Measurements from ENCODE around the gene UBE2S. TPM values are rescaled to one million over a fixed set of nuclear protein-coding genes. Genes with fewer than 3 reads are reported as not detected.

UBE2S gene
- total RNA-seq, 1 donor from 2014 or later, result 56.2 TPM

GRCh38 chr19:55400281-55401087 lies 7.1 kb downstream of the UBE2S start:
- H3K4me1 Mint-ChIP-seq (ENCODE audit: unreplicated experiment), result peaks cover 1% of the 10 kb centered on the region
- H3K27ac Mint-ChIP-seq (ENCODE audit: unreplicated experiment), result no peak overlapping the region
- H3K36me3 Mint-ChIP-seq (ENCODE audit: low read depth, unreplicated experiment), result peaks cover 20% of the 10 kb centered on the region
- no peak for DNase-seq (ENCODE audit: low spot score)
- no peak overlapping the region for H3K4me3 Mint-ChIP-seq (ENCODE audit: unreplicated experiment)
- TF ChIP-seq CTCF (IDR thresholded peaks at IDR 0.05; ENCODE audit: unreplicated experiment), result no peak
- H3K9me3 Mint-ChIP-seq (ENCODE audit: unreplicated experiment), result no peaks in the 10 kb centered on the region
- H3K27me3 Mint-ChIP-seq (ENCODE audit: unreplicated experiment), result peaks cover 6% of the 10 kb centered on the region

DNA sequence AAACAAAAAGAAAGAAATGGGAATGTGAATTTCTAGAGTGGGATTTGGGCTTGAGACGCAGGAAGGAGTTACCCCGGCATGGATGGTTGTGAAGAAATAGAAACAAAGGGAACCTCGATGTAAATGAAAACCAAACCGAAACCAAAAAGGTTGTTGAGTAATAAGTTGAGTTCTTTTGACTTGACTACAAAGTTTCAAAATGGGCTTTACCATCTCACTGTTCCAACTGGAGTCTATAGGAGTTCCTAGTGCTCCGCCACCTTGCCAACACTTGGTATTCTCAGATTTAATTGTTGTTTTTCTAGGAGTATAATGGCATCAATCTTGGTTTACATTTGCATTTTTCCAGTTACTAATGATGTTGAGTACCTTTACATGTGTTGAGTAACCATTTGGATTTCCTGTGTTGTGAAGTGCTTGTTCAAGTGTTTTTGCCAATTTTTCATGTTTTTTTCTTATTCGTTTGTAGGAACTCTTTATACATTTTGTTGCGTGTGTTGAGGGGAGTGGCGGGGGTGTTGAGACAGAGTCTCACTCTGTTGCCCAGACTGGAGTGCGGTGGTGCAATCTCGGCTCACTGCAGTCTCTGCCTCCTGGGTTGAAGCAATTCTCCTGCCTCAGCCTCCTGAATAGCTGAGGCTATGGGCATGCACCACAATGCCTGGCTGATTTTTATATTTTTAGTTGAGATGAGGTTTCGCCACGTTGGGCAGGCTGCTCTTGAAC lies 9.2 kb downstream of the UBE2S start:
- no peak overlapping the region for H3K27ac Mint-ChIP-seq (ENCODE audit: unreplicated experiment)
- no peaks in the 10 kb centered on the region for H3K9me3 Mint-ChIP-seq (ENCODE audit: unreplicated experiment)
- peaks cover 6% of the 10 kb centered on the region for H3K27me3 Mint-ChIP-seq (ENCODE audit: unreplicated experiment)
- peaks cover 19% of the 10 kb centered on the region for H3K36me3 Mint-ChIP-seq (ENCODE audit: low read depth, unreplicated experiment)
- no peak for TF ChIP-seq CTCF (IDR thresholded peaks at IDR 0.05; ENCODE audit: unreplicated experiment)
- no peak overlapping the region for H3K4me3 Mint-ChIP-seq (ENCODE audit: unreplicated experiment)
- H3K4me1 Mint-ChIP-seq (ENCODE audit: unreplicated experiment), result no peaks in the 10 kb centered on the region
- DNase-seq (ENCODE audit: low spot score), result no peak

DNA sequence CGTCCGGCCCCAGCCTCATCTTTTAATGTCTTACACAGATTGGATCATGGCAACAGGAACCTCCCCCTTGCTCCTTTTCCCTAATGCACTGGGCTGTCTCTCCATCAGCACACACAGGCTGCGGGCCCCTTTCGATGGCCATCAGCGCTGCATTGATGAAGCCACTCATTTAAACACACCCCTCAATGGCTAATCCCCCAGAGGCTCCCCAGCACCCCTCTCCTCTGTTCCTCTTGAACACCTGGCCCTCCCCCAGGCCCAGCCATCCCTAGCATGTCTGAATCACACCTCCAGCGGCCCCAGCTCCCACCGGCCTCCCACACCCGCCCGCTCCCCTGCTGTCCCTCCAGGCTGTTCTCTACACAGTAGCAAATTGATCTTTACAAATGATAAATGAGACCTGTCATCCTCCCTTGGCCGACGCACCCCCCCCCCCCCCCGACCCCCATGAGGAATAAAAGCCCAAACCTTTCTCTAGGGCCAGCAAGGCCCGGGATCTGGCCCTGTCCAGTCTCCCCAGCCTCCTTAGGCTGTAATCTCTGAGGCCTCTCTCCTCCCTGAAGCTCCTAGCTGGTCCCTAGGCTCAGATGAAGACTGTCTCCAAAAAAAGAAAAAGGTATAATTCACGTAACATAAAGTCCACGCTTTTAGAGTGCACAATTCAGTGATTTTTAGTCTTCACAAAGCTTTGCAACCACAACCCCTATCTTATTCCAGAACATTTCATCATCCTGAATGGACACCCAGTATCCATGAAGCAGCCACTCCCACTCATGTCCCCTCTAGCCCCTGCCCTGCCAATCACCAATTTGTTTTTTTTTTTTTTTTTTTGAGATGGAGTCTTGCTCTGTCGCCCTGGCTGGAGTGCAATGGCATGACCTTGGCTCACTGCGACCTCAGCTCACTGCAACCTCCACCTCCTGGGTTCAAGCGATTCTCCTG lies 14.5 kb downstream of the UBE2S start:
- H3K27ac Mint-ChIP-seq (ENCODE audit: unreplicated experiment), result peak overlapping the region; percentile 13
- peak overlapping the region; percentile 7 for H3K4me3 Mint-ChIP-seq (ENCODE audit: unreplicated experiment)
- H3K4me1 Mint-ChIP-seq (ENCODE audit: unreplicated experiment), result peaks cover 5% of the 10 kb centered on the region
- no peaks in the 10 kb centered on the region for H3K9me3 Mint-ChIP-seq (ENCODE audit: unreplicated experiment)
- DNase-seq (ENCODE audit: low spot score), result no peak
- H3K36me3 Mint-ChIP-seq (ENCODE audit: low read depth, unreplicated experiment), result peaks cover 10% of the 10 kb centered on the region
- TF ChIP-seq CTCF (IDR thresholded peaks at IDR 0.05; ENCODE audit: unreplicated experiment), result no peak
- H3K27me3 Mint-ChIP-seq (ENCODE audit: unreplicated experiment), result peaks cover 8% of the 10 kb centered on the region

DNA sequence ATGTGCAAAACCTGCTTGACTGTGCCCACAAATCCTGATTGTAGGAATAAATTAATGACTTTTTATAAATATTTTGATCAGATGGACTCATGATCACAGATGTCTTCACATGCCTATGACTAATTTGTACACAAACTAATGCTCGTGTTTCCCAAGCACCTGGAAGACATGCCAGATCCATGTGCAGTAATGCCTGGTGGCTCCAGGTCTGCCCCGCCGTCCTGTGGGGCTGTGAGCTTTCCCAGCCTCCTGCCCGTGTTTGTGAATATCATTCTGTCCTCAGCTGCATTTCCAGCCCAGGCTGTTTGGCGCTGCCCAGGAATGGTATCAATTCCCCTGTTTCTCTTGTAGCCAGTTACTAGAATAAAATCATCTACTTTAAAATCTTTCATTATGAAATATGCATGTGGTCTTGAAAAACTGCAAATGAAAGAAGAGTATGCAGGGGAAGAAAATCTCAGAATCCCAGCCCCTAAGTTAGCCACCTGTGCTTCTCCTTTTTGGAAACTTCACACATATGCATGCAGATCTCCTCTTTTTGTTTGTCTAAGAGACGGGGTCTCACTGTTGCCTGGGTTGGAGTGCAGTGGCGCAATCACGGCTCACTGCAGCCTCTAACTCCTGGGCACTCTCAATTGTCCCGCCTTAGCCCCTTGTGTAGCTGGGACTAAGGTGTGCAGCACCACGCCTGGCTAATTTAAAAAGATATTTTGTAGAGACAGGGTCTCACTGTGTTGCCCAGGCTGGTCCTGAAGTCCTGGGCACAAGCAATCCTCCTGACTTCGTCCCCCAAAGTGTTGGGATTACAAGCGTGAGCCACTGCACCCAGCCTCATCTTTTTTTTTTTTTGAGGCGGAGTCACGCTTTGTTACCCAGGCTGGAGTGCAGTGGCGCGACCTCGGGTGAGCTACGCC lies 15.6 kb downstream of the UBE2S start:
- H3K9me3 Mint-ChIP-seq (ENCODE audit: unreplicated experiment), result no peaks in the 10 kb centered on the region
- no peak overlapping the region for H3K27ac Mint-ChIP-seq (ENCODE audit: unreplicated experiment)
- no peak for DNase-seq (ENCODE audit: low spot score)
- TF ChIP-seq CTCF (IDR thresholded peaks at IDR 0.05; ENCODE audit: unreplicated experiment), result no peak
- H3K36me3 Mint-ChIP-seq (ENCODE audit: low read depth, unreplicated experiment), result peaks cover 10% of the 10 kb centered on the region
- peaks cover 7% of the 10 kb centered on the region for H3K4me1 Mint-ChIP-seq (ENCODE audit: unreplicated experiment)
- H3K4me3 Mint-ChIP-seq (ENCODE audit: unreplicated experiment), result no peak overlapping the region
- H3K27me3 Mint-ChIP-seq (ENCODE audit: unreplicated experiment), result peaks cover 14% of the 10 kb centered on the region

Data from endothelial cell (in vitro differentiated cells).